CD4-positive, alpha-beta T cell (primary cell): Measurements from ENCODE around the gene STAT5B. TPM values are rescaled to one million over a fixed set of nuclear protein-coding genes. Genes with fewer than 3 reads are reported as not detected.

Source experiments
- ATAC-seq: fragments of 200-7000 bp; cut with Tn5 transposase; one replicate; pipeline ENCODE4 v1.10.0; 2022; ENCODE audit warnings: mild to moderate bottlenecking; ENCODE audit not compliant: poor library complexity
- CTCF ChIA-PET: fragments of 350-600 bp; sonication (Branson Sonifier 250); formaldehyde crosslinking; loops from one replicate; lab custom pipeline; 2021; ENCODE audit warnings: antibody characterized with exemption, inconsistent platforms; lab: Charles Lee
- POLR2A ChIA-PET: fragments of 350-600 bp; sonication (Branson Sonifier 250); formaldehyde crosslinking; loops from one replicate; lab custom pipeline; 2021; ENCODE audit warnings: antibody characterized with exemption, inconsistent platforms; lab: Charles Lee
- DNase-seq, 14 experiments: peaks; one replicate each; pipeline ENCODE4 v3.0.0-alpha.2; 2013 to 2020; ENCODE audit warnings: mixed read lengths in 2 of 14
- H3K27ac ChIP-seq, 2 donors: one replicate each; pipeline versions ENCODE4 v1.5.1 to v1.7.0; 2013; ENCODE audit warnings: low read length in 2 of 2, low read depth in 1 of 2, mild to moderate bottlenecking in 1 of 2
- H3K27me3 ChIP-seq, 2 experiments: 1 replicate in 1 of 2; 2 replicates in 1 of 2; pipeline versions ENCODE4 v1.6.1 to v1.7.0; 2013; ENCODE audit warnings: low read length in 2 of 2, control low read depth in 1 of 2, mild to moderate bottlenecking in 1 of 2, moderate library complexity in 1 of 2; ENCODE audit not compliant: insufficient read depth in 2 of 2, control insufficient read depth in 1 of 2
- H3K36me3 ChIP-seq: one replicate; pipeline ENCODE4 v1.6.1; 2013; ENCODE audit warnings: low read length, control low read depth; ENCODE audit not compliant: insufficient read depth
- H3K4me1 ChIP-seq: one replicate; pipeline ENCODE4 v1.6.1; 2013; ENCODE audit warnings: low read length, control low read depth; ENCODE audit not compliant: insufficient read depth
- H3K4me3 ChIP-seq: one replicate; pipeline ENCODE4 v1.5.1; 2013; ENCODE audit warnings: mild to moderate bottlenecking, low read length, moderate library complexity
- H3K9me3 ChIP-seq, 2 experiments: 1 replicate in 1 of 2; 2 replicates in 1 of 2; pipeline versions ENCODE4 v1.6.1 to v1.7.0; 2013; ENCODE audit warnings: low read length in 2 of 2, mild to moderate bottlenecking in 2 of 2, control low read depth in 1 of 2, moderate library complexity in 1 of 2; ENCODE audit not compliant: control insufficient read depth in 1 of 2, insufficient read depth in 1 of 2
- H3K27ac Mint-ChIP-seq: one replicate; pipeline ENCODE4 v1.8.0; 2020; ENCODE audit warnings: mixed read lengths
- H3K27me3 Mint-ChIP-seq: one replicate; pipeline ENCODE4 v1.8.0; 2021; ENCODE audit warnings: mixed read lengths
- H3K36me3 Mint-ChIP-seq: one replicate; pipeline ENCODE4 v1.8.0; 2021; ENCODE audit warnings: low read depth, mixed read lengths
- H3K4me1 Mint-ChIP-seq: one replicate; pipeline ENCODE4 v1.8.0; 2021; ENCODE audit warnings: low read depth, mixed read lengths
- H3K4me3 Mint-ChIP-seq: one replicate; pipeline ENCODE4 v1.8.0; 2020; ENCODE audit warnings: mild to moderate bottlenecking, mixed read lengths
- H3K9me3 Mint-ChIP-seq: one replicate; pipeline ENCODE4 v1.8.0; 2020; ENCODE audit warnings: mixed read lengths
- intact Hi-C, 2 experiments: fragments of 100-400 bp; cut with DNase I in 1 of 2; cut with micrococcal nuclease in 1 of 2; formaldehyde crosslinking; loops; one replicate each; pipeline versions ENCODE4 v1.15.1 to v1.9.0; 2023 to 2025; cut with DNase I, micrococcal nuclease
- total RNA-seq, 174 experiments: library from RNA in 2 of 174; stranded (reverse) in 2 of 174; gene quantifications; one replicate each; pipeline ENCODE4 v1.2.3 and lab custom pipeline; 2021 to 2026
- TF ChIP-seq, protein P1 (sequence below): fragments of 200-600 bp; IDR thresholded peaks from one replicate; pipeline ENCODE4 v1.8.0; 2022; ENCODE audit warnings: antibody characterized with exemption, mild to moderate bottlenecking

The STAT5B gene
- total RNA-seq, 2 experiments from 2014 or later, result 99.4 to 104 TPM

DNA sequence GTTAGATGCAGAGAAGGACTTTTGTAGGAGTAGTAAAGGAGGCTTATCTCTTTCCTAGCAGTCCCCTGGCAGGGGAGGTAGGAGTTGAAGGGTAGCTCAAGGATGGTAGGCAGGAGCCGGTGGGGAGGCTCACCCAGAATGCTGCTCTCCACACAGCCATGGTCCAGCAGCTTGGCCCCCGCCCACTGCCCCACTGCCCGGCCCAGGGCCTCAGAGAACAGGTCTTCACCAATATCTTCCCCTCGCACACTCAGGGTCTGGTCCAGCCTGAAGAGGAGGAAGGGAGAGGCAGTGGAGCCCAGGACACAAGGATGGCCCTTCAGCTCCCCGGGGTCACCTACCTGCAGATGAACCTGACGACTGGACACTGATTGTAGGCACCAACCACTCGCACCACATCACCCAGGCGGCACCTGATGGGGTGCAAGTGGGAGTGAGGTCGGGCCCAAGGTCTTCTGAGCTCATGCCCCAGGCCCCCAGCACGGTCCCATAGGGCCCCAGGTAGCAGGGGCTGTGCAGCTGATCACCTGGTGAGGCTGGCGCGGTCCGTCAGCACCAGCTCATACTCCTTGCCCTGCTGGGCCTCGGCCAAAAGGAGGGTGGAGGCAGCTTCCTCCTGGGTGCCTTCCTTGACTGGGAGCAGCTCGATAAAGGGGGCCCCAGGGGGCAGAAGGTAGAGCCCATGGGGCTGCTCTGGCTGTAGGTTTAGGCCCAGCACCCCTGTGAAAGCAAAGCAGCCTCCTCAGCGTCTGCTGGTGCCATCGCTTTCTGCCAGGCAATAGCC, 85.5 kb downstream of the STAT5B start:
- peaks cover 6% of the 10 kb centered on the region for H3K36me3 Mint-ChIP-seq
- ChIA-PET CTCF (no interaction called here), POLR2A (interaction anchor here (0.7 kb wide), 1 partner anchor 89 kb away, joined by 3 read pairs; no protein-coding TSS in a partner anchor)
- no peak overlapping the region for H3K27ac Mint-ChIP-seq
- H3K4me1 Mint-ChIP-seq, result peaks cover 18% of the 10 kb centered on the region
- H3K4me3 Mint-ChIP-seq, result peak overlapping the region; percentile 21
- DNase-seq, result no peak
- H3K27me3 ChIP-seq, result no peaks in the 10 kb centered on the region
- no peaks in the 10 kb centered on the region for H3K36me3 ChIP-seq
- ATAC-seq, result no peak
- peaks cover 26% of the 10 kb centered on the region for H3K4me1 ChIP-seq
- no peaks in the 10 kb centered on the region for H3K27me3 Mint-ChIP-seq
- no peaks in the 10 kb centered on the region for H3K9me3 ChIP-seq
- no peak overlapping the region for H3K27ac ChIP-seq
- TF ChIP-seq, protein P1, sequence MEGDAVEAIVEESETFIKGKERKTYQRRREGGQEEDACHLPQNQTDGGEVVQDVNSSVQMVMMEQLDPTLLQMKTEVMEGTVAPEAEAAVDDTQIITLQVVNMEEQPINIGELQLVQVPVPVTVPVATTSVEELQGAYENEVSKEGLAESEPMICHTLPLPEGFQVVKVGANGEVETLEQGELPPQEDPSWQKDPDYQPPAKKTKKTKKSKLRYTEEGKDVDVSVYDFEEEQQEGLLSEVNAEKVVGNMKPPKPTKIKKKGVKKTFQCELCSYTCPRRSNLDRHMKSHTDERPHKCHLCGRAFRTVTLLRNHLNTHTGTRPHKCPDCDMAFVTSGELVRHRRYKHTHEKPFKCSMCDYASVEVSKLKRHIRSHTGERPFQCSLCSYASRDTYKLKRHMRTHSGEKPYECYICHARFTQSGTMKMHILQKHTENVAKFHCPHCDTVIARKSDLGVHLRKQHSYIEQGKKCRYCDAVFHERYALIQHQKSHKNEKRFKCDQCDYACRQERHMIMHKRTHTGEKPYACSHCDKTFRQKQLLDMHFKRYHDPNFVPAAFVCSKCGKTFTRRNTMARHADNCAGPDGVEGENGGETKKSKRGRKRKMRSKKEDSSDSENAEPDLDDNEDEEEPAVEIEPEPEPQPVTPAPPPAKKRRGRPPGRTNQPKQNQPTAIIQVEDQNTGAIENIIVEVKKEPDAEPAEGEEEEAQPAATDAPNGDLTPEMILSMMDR, result no peak
- no peak overlapping the region for H3K4me3 ChIP-seq
- no peaks in the 10 kb centered on the region for H3K9me3 Mint-ChIP-seq
- intact Hi-C loops, result loop anchor here in 1 of 2 experiments (5.0 kb wide), 1 partner anchor 68 kb away; the partner anchor contains the start of genes HSPB9 and KAT2A

DNA sequence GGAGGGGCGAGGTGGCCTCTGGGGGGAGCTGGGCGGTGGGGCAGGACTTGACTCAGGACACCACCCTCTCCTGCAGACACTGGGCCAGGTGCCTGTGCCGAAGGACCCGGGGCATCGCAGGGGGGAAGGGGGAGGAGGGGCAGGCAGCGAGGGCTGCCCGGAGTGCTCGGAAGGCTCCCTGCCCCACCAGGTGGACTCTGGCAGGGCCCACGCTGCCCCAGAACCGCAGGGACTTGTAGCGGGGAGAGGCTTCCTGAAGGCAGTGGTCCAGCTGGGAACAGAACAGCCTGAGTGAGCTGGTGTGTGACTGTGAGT, 86.6 kb downstream of the STAT5B start:
- Histone ChIP-seq H3K27me3 (no peaks in the 10 kb centered on the region), H3K4me1 (peaks cover 31% of the 10 kb centered on the region), H3K36me3 (no peaks in the 10 kb centered on the region), H3K27ac (no peak overlapping the region), H3K4me3 (no peak overlapping the region), H3K9me3 (no peaks in the 10 kb centered on the region)
- TF ChIP-seq, protein P1, result no peak
- ChIA-PET POLR2A (interaction anchor here (0.7 kb wide), 1 partner anchor 90 kb away, joined by 3 read pairs; no protein-coding TSS in a partner anchor), CTCF (no interaction called here)
- Mint-ChIP-seq H3K27ac (no peak overlapping the region), H3K9me3 (no peaks in the 10 kb centered on the region), H3K4me1 (peaks cover 24% of the 10 kb centered on the region), H3K4me3 (no peak overlapping the region), H3K36me3 (peaks cover 6% of the 10 kb centered on the region), H3K27me3 (no peaks in the 10 kb centered on the region)
- ATAC-seq, result no peak
- DNase-seq, result no peak
- intact Hi-C loops, result no loop called here

DNA sequence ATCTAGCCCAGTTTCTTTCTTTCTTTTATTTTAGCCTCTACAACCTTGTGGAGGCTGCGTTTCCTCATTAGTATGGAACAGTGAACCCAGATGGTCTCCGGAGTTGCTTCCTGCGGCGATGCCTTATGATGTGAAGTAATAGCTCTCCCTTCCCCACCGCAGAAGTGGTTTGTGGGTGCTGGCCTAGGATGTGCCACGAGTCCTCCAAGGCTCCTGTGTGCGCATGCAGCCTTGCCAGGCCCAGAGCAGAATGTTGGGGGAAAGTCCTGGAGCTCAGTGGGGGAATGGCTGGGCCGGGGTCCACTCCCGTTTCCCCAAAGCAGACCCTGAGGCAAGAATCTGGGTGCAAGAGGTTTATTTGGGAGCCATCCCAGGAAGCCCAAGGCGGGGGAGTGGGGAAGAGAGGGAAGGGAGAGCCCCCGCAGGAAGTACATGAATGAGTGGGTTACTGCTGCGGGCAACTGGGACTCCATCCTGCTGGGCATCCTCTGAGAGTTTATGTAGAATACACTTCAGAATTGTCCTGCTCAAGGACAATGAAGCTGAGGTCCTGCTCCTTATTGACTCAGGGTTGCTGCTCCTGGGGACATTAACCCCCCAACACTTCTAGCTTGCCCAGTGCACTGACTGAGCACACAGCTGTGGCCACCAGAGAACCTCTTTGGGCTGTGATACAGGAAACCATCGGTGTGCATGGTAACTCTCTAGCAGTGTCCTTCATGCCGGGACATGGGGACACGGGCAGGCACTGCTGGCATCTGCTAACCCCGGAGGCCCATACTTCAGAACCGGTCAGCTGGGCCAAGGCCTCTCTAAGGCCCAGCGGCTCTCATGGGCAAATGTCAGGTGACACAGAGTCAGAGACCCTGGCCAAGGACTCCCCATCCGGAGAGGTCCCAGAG, 87.2 kb downstream of the STAT5B start:
- ATAC-seq, result no peak
- no peaks in the 10 kb centered on the region for H3K27me3 Mint-ChIP-seq
- H3K27ac Mint-ChIP-seq, result no peak overlapping the region
- no peak overlapping the region for H3K4me3 Mint-ChIP-seq
- Histone ChIP-seq H3K27ac (no peak overlapping the region), H3K4me1 (peaks cover 30% of the 10 kb centered on the region), H3K27me3 (no peaks in the 10 kb centered on the region), H3K9me3 (no peaks in the 10 kb centered on the region), H3K4me3 (no peak overlapping the region), H3K36me3 (no peaks in the 10 kb centered on the region)
- no peaks in the 10 kb centered on the region for H3K9me3 Mint-ChIP-seq
- TF ChIP-seq, protein P1, result no peak
- peaks cover 3% of the 10 kb centered on the region for H3K36me3 Mint-ChIP-seq
- CTCF ChIA-PET, result no interaction called here
- intact Hi-C loops, result no loop called here
- H3K4me1 Mint-ChIP-seq, result peaks cover 22% of the 10 kb centered on the region
- DNase-seq, result peak in 1 of 14 experiments; percentile 28
- POLR2A ChIA-PET, result no interaction called here
